ENCODE measurements around the gene BCL2L11.

The BCL2L11 gene

GRCh38 chr2:111168528-111169239, 48.0 kb downstream of the BCL2L11 start:
- DNase-seq (ENCODE audit: low read depth) = no peak

- no peak for DNase-seq (ENCODE audit: low read depth)
Measured at GRCh38 chr2:111169268-111169667, 48.6 kb downstream of the BCL2L11 start.

GRCh38 chr2:111169924-111170323, 49.2 kb downstream of the BCL2L11 start:
- DNase-seq (ENCODE audit: low read depth) = no peak

GRCh38 chr2:111171337-111171930, 50.7 kb downstream of the BCL2L11 start:
- no peak for DNase-seq (ENCODE audit: low read depth)

- no peak for DNase-seq (ENCODE audit: low read depth)
Measured at GRCh38 chr2:111172666-111173065, 52.0 kb downstream of the BCL2L11 start.

GRCh38 chr2:111173338-111173737, 52.6 kb downstream of the BCL2L11 start:
- no peak for DNase-seq (ENCODE audit: low read depth)

- DNase-seq (ENCODE audit: low read depth) = no peak
Measured at GRCh38 chr2:111173856-111174255, 53.1 kb downstream of the BCL2L11 start.

- no peak for DNase-seq (ENCODE audit: low read depth)
Measured at GRCh38 chr2:111175615-111176014, 54.9 kb downstream of the BCL2L11 start.

GRCh38 chr2:111176388-111176787, 55.7 kb downstream of the BCL2L11 start:
- no peak for DNase-seq (ENCODE audit: low read depth)

GRCh38 chr2:111176867-111177266, 56.2 kb downstream of the BCL2L11 start:
- no peak for DNase-seq (ENCODE audit: low read depth)

GRCh38 chr2:111178296-111178695, 57.6 kb downstream of the BCL2L11 start:
- no peak for DNase-seq (ENCODE audit: low read depth)

GRCh38 chr2:111178730-111179405, 58.2 kb downstream of the BCL2L11 start:
- DNase-seq (ENCODE audit: low read depth) = no peak

GRCh38 chr2:111182121-111182520, 61.4 kb downstream of the BCL2L11 start:
- no peak for DNase-seq (ENCODE audit: low read depth)

- DNase-seq (ENCODE audit: low read depth) = no peak
Measured at GRCh38 chr2:111182740-111183139, 62.0 kb downstream of the BCL2L11 start.

GRCh38 chr2:111184725-111185310, 64.1 kb downstream of the BCL2L11 start:
- no peak for DNase-seq (ENCODE audit: low read depth)

- no peak for DNase-seq (ENCODE audit: low read depth)
Measured at GRCh38 chr2:111185361-111186022, 64.8 kb downstream of the BCL2L11 start.

- no peak for DNase-seq (ENCODE audit: low read depth)
Measured at GRCh38 chr2:111186121-111186715, 65.5 kb downstream of the BCL2L11 start.

- DNase-seq (ENCODE audit: low read depth) = no peak
Measured at GRCh38 chr2:111186933-111187332, 66.2 kb downstream of the BCL2L11 start.

GRCh38 chr2:111188681-111189080, 68.0 kb downstream of the BCL2L11 start:
- no peak for DNase-seq (ENCODE audit: low read depth)

GRCh38 chr2:111189106-111189505, 68.4 kb downstream of the BCL2L11 start:
- DNase-seq (ENCODE audit: low read depth) = no peak

- no peak for DNase-seq (ENCODE audit: low read depth)
Measured at GRCh38 chr2:111190816-111191540, 70.3 kb downstream of the BCL2L11 start.
